ENCODE measurements around the gene STK26. TPM values are rescaled to one million over a fixed set of nuclear protein-coding genes. Genes with fewer than 3 reads are reported as not detected.

The STK26 gene
- polyA plus RNA-seq, 3 donors = 11.7 to 25.1 (median 22.2) TPM

DNA sequence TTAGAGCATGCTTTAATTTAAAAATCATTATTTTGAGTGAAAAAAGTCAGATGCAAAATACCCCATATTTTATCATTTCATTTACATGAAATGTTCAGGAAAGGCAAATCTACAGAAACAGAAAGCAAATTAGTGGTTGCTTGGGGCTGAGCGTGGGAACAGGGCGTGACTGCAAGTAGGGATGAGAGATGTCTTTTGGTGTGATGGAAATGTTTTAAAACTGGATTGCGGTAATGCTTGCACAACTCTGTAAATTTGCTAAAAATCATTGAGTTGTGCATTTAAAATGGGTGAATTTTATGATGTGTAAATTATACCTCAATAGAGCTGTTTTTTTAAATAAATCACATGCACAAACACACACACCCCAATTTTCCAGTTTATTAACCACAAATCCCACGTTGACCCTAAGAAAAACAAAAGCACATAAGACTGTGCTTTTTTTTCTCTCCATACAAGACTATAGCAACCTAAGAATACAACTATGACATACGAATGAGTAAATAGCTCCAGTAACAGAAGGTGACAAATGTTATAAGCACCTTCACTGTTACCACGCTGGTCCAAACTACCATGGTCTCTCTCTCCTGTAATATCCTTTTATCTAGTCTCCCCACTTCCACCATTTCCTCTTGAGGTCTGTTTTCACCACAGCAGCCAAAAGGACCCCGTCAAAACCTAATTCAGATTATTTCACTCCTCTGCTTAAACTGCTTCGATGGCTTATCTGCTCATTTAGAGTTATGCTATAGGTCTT, 67.5 kb downstream of the STK26 start:
- Mint-ChIP-seq H3K27me3 (ENCODE audit: low read depth in 3 of 3) (peaks cover 0 to 13% (median 0%) of the 10 kb centered on the region in 3 donors), H3K4me3 (peak overlapping the region in 1 of 2 donors; percentile 26), H3K36me3 (no peaks in the 10 kb centered on the region), H3K4me1 (peaks cover 24% of the 10 kb centered on the region), H3K9me3 (no peaks in the 10 kb centered on the region), H3K27ac (peak overlapping the region in 6 of 7 donors; percentile 21 to 64 (median 34))
- no CpG with 5 or more reads among the region's 8 CpGs for WGBS (ENCODE audit: insufficient coverage)
- H3K9ac ChIP-seq (ENCODE audit: insufficient read depth, low read length, poor library complexity, severe bottlenecking) = no peak overlapping the region
- H3K9me3 ChIP-seq (replicated peaks in 1 of 2; ENCODE audit: control insufficient read depth in 1 of 2, insufficient read depth in 1 of 2, low read length in 2 of 2) = no peaks in the 10 kb centered on the region
- peaks cover 0 to 17% of the 10 kb centered on the region in 2 donors for H3K27me3 ChIP-seq (ENCODE audit: control insufficient read depth in 2 of 2, insufficient read depth in 2 of 2, low read length in 2 of 2)
- DNase-seq = peak in 2 of 3 donors; percentile 35 to 78
- H3K79me2 ChIP-seq (ENCODE audit: insufficient read depth, low read length) = no peaks in the 10 kb centered on the region
- H3K27ac ChIP-seq (ENCODE audit: low read depth in 1 of 2, low read length in 2 of 2) = no peak overlapping the region
- no peak overlapping the region for H3K4me3 ChIP-seq (replicated peaks in 1 of 3; ENCODE audit: low read depth in 2 of 3, low read length in 3 of 3)
- no peak overlapping the region for H3K4me2 ChIP-seq (replicated peaks; ENCODE audit: extremely low read depth, low read length, poor library complexity, severe bottlenecking)
- H3K4me1 ChIP-seq (ENCODE audit: control insufficient read depth in 1 of 2, insufficient read depth in 2 of 2, low read length in 2 of 2) = peaks cover 9 to 16% of the 10 kb centered on the region in 2 donors
- intact Hi-C loops (cut with micrococcal nuclease) = loop anchor here in 1 of 2 donors (10.0 kb wide), 1 partner anchor 124 kb away; the partner anchor contains the start of gene RAP2C
- no peaks in the 10 kb centered on the region for H4K20me1 ChIP-seq (ENCODE audit: insufficient read depth, low read length)
- no peak overlapping the region for H2AFZ ChIP-seq (ENCODE audit: insufficient read depth, low read depth, low read length, poor library complexity, severe bottlenecking)
- TF ChIP-seq, protein P1, sequence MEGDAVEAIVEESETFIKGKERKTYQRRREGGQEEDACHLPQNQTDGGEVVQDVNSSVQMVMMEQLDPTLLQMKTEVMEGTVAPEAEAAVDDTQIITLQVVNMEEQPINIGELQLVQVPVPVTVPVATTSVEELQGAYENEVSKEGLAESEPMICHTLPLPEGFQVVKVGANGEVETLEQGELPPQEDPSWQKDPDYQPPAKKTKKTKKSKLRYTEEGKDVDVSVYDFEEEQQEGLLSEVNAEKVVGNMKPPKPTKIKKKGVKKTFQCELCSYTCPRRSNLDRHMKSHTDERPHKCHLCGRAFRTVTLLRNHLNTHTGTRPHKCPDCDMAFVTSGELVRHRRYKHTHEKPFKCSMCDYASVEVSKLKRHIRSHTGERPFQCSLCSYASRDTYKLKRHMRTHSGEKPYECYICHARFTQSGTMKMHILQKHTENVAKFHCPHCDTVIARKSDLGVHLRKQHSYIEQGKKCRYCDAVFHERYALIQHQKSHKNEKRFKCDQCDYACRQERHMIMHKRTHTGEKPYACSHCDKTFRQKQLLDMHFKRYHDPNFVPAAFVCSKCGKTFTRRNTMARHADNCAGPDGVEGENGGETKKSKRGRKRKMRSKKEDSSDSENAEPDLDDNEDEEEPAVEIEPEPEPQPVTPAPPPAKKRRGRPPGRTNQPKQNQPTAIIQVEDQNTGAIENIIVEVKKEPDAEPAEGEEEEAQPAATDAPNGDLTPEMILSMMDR (IDR thresholded peaks at IDR 0.05) = no peak
- H3K36me3 ChIP-seq (replicated peaks in 1 of 2; ENCODE audit: control insufficient read depth in 1 of 2, insufficient read depth in 2 of 2, low read length in 2 of 2) = no peaks in the 10 kb centered on the region

DNA sequence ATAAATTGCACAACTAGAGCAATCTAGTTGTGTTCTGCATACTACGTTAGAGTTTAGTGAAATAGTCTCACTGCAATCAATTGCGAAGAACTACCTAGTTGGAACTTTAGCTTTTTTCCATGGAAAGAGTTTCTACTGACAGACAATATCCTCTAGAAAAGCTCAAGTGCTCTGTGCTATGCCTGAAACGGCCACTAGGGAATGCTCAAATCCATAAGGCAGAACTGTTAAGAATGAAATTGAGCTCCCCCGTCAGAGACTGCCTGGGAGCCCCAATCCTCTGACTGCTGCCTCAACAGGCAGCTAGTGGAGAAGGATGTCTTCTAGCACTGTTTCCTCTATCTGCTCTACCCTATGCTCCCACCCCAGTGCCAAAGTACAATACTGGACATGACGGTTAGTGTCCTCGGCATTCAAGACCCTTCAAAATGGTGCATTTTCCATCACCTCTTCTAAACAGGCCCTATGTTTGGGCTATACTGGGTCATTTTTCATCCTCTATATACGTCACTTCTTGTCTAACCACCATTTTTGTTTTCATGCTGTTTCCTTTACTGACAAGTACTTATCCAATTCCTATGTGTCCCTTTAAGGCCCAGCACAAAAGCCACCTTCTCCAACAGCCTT, 69.5 kb downstream of the STK26 start:
- Histone ChIP-seq H3K27me3 (ENCODE audit: control insufficient read depth in 2 of 2, insufficient read depth in 2 of 2, low read length in 2 of 2) (peaks cover 0 to 15% of the 10 kb centered on the region in 2 donors), H3K4me3 (replicated peaks in 1 of 3; ENCODE audit: low read depth in 2 of 3, low read length in 3 of 3) (no peak overlapping the region), H3K36me3 (replicated peaks in 1 of 2; ENCODE audit: control insufficient read depth in 1 of 2, insufficient read depth in 2 of 2, low read length in 2 of 2) (no peaks in the 10 kb centered on the region), H4K20me1 (ENCODE audit: insufficient read depth, low read length) (no peaks in the 10 kb centered on the region), H3K9ac (ENCODE audit: insufficient read depth, low read length, poor library complexity, severe bottlenecking) (no peak overlapping the region), H3K4me2 (replicated peaks; ENCODE audit: extremely low read depth, low read length, poor library complexity, severe bottlenecking) (no peak overlapping the region), H3K4me1 (ENCODE audit: control insufficient read depth in 1 of 2, insufficient read depth in 2 of 2, low read length in 2 of 2) (peaks cover 9 to 16% of the 10 kb centered on the region in 2 donors), H3K9me3 (replicated peaks in 1 of 2; ENCODE audit: control insufficient read depth in 1 of 2, insufficient read depth in 1 of 2, low read length in 2 of 2) (no peaks in the 10 kb centered on the region), H3K27ac (ENCODE audit: low read depth in 1 of 2, low read length in 2 of 2) (no peak overlapping the region), H2AFZ (ENCODE audit: insufficient read depth, low read depth, low read length, poor library complexity, severe bottlenecking) (peak overlapping the region; percentile 42), H3K79me2 (ENCODE audit: insufficient read depth, low read length) (no peaks in the 10 kb centered on the region)
- peaks cover 0 to 13% (median 0%) of the 10 kb centered on the region in 3 donors for H3K27me3 Mint-ChIP-seq (ENCODE audit: low read depth in 3 of 3)
- TF ChIP-seq, protein P1 (IDR thresholded peaks at IDR 0.05) = peak; percentile 77
- H3K27ac Mint-ChIP-seq = no peak overlapping the region
- 100% methylated on average over 1 of the region's 7 CpGs for WGBS (ENCODE audit: insufficient coverage)
- intact Hi-C loops (cut with micrococcal nuclease) = loop anchor here in 1 of 2 donors (10.0 kb wide), 1 partner anchor 122 kb away; the partner anchor contains the start of gene RAP2C
- H3K4me1 Mint-ChIP-seq = peaks cover 21% of the 10 kb centered on the region
- H3K4me3 Mint-ChIP-seq = no peak overlapping the region
- peak; percentile 34 to 63 (median 52) for DNase-seq
- no peaks in the 10 kb centered on the region for H3K36me3 Mint-ChIP-seq
- no peaks in the 10 kb centered on the region for H3K9me3 Mint-ChIP-seq

Measured in CD14-positive monocyte (primary cell).